ENCODE measurements around the gene SYAP1. TPM values are rescaled to one million over a fixed set of nuclear protein-coding genes. Genes with fewer than 3 reads are reported as not detected.

The SYAP1 gene
- total RNA-seq, 6 experiments from 2014 or later, result 36.3 to 40.6 (median 38.7) TPM

- TF ChIP-seq, protein P1, sequence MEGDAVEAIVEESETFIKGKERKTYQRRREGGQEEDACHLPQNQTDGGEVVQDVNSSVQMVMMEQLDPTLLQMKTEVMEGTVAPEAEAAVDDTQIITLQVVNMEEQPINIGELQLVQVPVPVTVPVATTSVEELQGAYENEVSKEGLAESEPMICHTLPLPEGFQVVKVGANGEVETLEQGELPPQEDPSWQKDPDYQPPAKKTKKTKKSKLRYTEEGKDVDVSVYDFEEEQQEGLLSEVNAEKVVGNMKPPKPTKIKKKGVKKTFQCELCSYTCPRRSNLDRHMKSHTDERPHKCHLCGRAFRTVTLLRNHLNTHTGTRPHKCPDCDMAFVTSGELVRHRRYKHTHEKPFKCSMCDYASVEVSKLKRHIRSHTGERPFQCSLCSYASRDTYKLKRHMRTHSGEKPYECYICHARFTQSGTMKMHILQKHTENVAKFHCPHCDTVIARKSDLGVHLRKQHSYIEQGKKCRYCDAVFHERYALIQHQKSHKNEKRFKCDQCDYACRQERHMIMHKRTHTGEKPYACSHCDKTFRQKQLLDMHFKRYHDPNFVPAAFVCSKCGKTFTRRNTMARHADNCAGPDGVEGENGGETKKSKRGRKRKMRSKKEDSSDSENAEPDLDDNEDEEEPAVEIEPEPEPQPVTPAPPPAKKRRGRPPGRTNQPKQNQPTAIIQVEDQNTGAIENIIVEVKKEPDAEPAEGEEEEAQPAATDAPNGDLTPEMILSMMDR (IDR thresholded peaks at IDR 0.05), result no peak
- Mint-ChIP-seq H3K27ac (peak overlapping the region; percentile 87), H3K4me3 (peak overlapping the region; percentile 87), H3K9me3 (no peaks in the 10 kb centered on the region), H3K4me1 (ENCODE audit: low read depth) (peaks cover 16% of the 10 kb centered on the region), H3K27me3 (ENCODE audit: insufficient read depth) (no peaks in the 10 kb centered on the region), H3K36me3 (ENCODE audit: low read depth) (no peaks in the 10 kb centered on the region)
- no peak for DNase-seq
These were observed 88.1 kb downstream of the SYAP1 start for GRCh38 chrX:16807548-16807947.

- DNase-seq, result peak; percentile 30
- Mint-ChIP-seq H3K36me3 (ENCODE audit: low read depth) (no peaks in the 10 kb centered on the region), H3K9me3 (no peaks in the 10 kb centered on the region), H3K4me3 (peak overlapping the region; percentile 87), H3K4me1 (ENCODE audit: low read depth) (peaks cover 16% of the 10 kb centered on the region), H3K27ac (peak overlapping the region; percentile 87), H3K27me3 (ENCODE audit: insufficient read depth) (no peaks in the 10 kb centered on the region)
- TF ChIP-seq, protein P1 (IDR thresholded peaks at IDR 0.05), result no peak
These were observed 88.6 kb downstream of the SYAP1 start for GRCh38 chrX:16807976-16808542.

- Mint-ChIP-seq H3K36me3 (ENCODE audit: low read depth) (no peaks in the 10 kb centered on the region), H3K27ac (no peak overlapping the region), H3K9me3 (no peaks in the 10 kb centered on the region)
These were observed 95.2 kb downstream of the SYAP1 start for GRCh38 chrX:16814597-16814996.

More at GRCh38 chrX:16814597-16814996, 95.2 kb downstream of the SYAP1 start:
- TF ChIP-seq, protein P1 (IDR thresholded peaks at IDR 0.05), result no peak
- no peak overlapping the region for H3K4me3 Mint-ChIP-seq
- no peak for DNase-seq
- H3K4me1 Mint-ChIP-seq (ENCODE audit: low read depth), result no peaks in the 10 kb centered on the region
- H3K27me3 Mint-ChIP-seq (ENCODE audit: insufficient read depth), result no peaks in the 10 kb centered on the region

Other genes with a start within 250 kb of the SYAP1 start
- not detected for gene S100G, start 69.5 kb upstream of the SYAP1 start, total RNA-seq (2021; fragmentation: NEBNext Ultra II Directional; extraction: Animal tissue kit (Norgen Biotek cat#: 25700))
- gene CTPS2, start 6.9 kb upstream of the SYAP1 start, total RNA-seq (2021; fragmentation: NEBNext Ultra II Directional; extraction: Animal tissue kit (Norgen Biotek cat#: 25700)), result 1 to 10 TPM; 5.1 to 7.3 (median 6.5) TPM
- 1 to 10 TPM; 6.8 to 7.8 (median 7.1) TPM for gene TXLNG, start 66.9 kb downstream of the SYAP1 start, total RNA-seq (2021; fragmentation: NEBNext Ultra II Directional; extraction: Animal tissue kit (Norgen Biotek cat#: 25700))
- gene RBBP7, start 150.8 kb downstream of the SYAP1 start, total RNA-seq (2021; fragmentation: NEBNext Ultra II Directional; extraction: Animal tissue kit (Norgen Biotek cat#: 25700)), result 100 to 1,000 TPM in 4 of 6 experiments, 10 to 100 TPM in 2; 83.4 to 121 (median 110) TPM
- gene REPS2, start 227.0 kb downstream of the SYAP1 start, total RNA-seq (2021; fragmentation: NEBNext Ultra II Directional; extraction: Animal tissue kit (Norgen Biotek cat#: 25700)), result under 1 TPM in 5 of 6 experiments, not detected in 1; 0.06 to 0.23 (median 0.10) TPM